ENCODE data around the gene TNNI2. TPM values are rescaled to one million over a fixed set of nuclear protein-coding genes. Genes with fewer than 3 reads are reported as not detected.

TNNI2 gene
- polyA plus RNA-seq, 1 of the 3 experiments (the other 2 are of a cell fraction), result not detected

DNA sequence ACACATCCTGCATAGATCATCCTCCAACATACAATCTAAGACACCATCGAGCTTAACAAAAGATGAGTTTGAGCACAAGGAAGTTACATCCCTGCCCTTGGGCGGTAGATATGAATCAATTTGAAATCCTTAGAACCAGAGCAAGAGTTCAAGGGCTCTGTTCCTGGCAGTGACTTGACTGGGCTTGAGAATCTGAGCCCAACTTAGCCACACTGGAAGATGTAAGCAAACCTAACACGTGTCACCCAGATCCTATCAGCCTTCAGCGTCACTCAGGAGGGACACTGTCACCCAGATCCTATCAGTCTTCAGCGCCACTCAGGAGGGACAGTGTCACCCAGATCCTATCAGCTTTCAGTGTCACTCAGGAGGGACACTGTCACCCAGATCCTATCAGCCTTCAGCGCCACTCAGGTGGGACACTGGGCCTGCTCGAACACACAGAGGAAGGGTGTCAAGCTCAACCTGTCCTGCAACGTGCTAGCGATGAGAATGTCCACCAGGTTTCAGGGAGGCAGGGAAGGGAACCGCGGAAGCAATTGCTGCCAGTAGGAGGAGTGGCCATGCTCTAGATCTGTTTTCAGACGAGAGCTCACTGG is 42.3 kb upstream of the TNNI2 start (continued):
- TF ChIP-seq, protein P1, sequence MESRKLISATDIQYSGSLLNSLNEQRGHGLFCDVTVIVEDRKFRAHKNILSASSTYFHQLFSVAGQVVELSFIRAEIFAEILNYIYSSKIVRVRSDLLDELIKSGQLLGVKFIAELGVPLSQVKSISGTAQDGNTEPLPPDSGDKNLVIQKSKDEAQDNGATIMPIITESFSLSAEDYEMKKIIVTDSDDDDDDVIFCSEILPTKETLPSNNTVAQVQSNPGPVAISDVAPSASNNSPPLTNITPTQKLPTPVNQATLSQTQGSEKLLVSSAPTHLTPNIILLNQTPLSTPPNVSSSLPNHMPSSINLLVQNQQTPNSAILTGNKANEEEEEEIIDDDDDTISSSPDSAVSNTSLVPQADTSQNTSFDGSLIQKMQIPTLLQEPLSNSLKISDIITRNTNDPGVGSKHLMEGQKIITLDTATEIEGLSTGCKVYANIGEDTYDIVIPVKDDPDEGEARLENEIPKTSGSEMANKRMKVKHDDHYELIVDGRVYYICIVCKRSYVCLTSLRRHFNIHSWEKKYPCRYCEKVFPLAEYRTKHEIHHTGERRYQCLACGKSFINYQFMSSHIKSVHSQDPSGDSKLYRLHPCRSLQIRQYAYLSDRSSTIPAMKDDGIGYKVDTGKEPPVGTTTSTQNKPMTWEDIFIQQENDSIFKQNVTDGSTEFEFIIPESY (IDR thresholded peaks at IDR 0.05; ENCODE audit: borderline replicate concordance, low read depth), result no peak
- no peak for TF ChIP-seq EZH2phosphoT487 (IDR thresholded peaks at IDR 0.05; ENCODE audit: borderline replicate concordance, low read depth)

DNA sequence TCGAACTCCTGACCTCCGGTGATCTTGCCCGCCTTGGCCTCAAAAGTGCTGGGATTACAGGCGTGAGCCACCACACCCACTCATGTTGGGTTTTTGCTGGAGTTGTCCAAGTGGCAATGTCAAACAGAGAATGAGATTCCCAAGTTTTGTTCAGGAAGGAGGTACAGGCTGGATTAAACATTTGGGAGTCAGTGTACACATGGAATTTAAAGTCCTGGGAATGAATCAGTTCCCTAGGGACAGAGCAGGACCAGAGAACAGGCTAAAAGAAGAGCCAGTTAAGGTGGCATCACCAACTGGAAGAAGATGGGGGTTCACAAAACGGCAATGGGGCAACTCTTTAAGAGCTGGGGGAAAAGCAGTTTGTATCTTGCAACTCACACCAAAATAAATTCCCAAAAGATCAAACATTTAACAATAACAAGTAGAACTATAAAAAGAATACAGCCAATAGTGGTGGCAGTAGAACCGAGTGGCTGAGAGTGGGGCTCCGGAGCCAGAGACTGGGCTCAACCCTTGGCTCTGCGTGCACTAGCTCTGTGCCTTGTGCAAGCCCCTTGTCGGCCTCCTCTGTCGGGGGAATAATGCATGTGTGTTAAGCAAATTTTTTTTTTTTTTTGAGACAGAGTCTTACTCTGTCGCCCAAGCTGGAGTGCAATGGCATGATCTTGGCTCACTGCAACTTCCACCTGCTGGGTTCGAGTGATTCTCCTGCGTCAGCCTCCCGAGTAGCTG is 41.2 kb upstream of the TNNI2 start:
- Histone ChIP-seq H3K4me1 (ENCODE audit: control insufficient read depth in 1 of 2, insufficient read depth in 2 of 2, low read depth in 1 of 2, low read length in 1 of 2) (peaks cover 0 to 4% of the 10 kb centered on the region in 2 experiments; a peak in 1 of 4 replicates), H3K9me2 (no peaks in the 10 kb centered on the region), H3K27ac (ENCODE audit: low read depth in 2 of 2, low read length in 1 of 2) (no peak overlapping the region), H3K4me2 (no peak overlapping the region), H4K20me1 (ENCODE audit: insufficient read depth) (no peaks in the 10 kb centered on the region), H2AFZ (ENCODE audit: low read depth) (no peak overlapping the region), H3K27me3 (ENCODE audit: insufficient read depth) (peaks cover 9% of the 10 kb centered on the region; the same call in 1 of the 2 replicates), H3K9ac (no peak overlapping the region), H3K9me3 (no peaks in the 10 kb centered on the region), H3K36me3 (replicated peaks in 1 of 2; ENCODE audit: control insufficient read depth in 1 of 2, insufficient read depth in 2 of 2, low read length in 1 of 2) (no peaks in the 10 kb centered on the region), H3K79me2 (ENCODE audit: insufficient read depth) (no peaks in the 10 kb centered on the region), H3K4me3 (ENCODE audit: low read depth in 2 of 2, low read length in 1 of 2) (no peak overlapping the region), H3F3A (replicated peaks; ENCODE audit: insufficient read depth) (peaks cover 3% of the 10 kb centered on the region)
- POLR2A ChIA-PET, result no interaction called here
- WGBS (ENCODE audit: low lambda C conversion rate), result 72% methylated on average over 14 of the region's 14 CpGs
- DNase-seq, result no peak
- CTCF ChIA-PET, result interaction anchor here (1.0 to 2.3 kb wide), 4 partner anchors 27 to 145 kb away, joined by 3 to 9 read pairs (median 6); no protein-coding TSS in a partner anchor
- no peak for TF ChIP-seq JUND (IDR thresholded peaks at IDR 0.05)
- TF ChIP-seq TCF12 (IDR thresholded peaks at IDR 0.05), result no peak
- no peak for TF ChIP-seq FOXM1 (IDR thresholded peaks at IDR 0.05; ENCODE audit: low read depth)
- TF ChIP-seq RXRA (IDR thresholded peaks at IDR 0.05; ENCODE audit: borderline replicate concordance, low read depth), result no peak
- no peak for TF ChIP-seq MXI1 (IDR thresholded peaks at IDR 0.05; ENCODE audit: low read depth, low read length)
- no peak for TF ChIP-seq EZH2phosphoT487 (IDR thresholded peaks at IDR 0.05; ENCODE audit: borderline replicate concordance, low read depth)
- no peak for TF ChIP-seq ELF1 (IDR thresholded peaks at IDR 0.05)
- TF ChIP-seq NRF1 (IDR thresholded peaks at IDR 0.05; ENCODE audit: low read depth, low read length), result no peak
- no peak for TF ChIP-seq RFX5 (IDR thresholded peaks at IDR 0.05; ENCODE audit: low read length)
- TF ChIP-seq, protein P2, sequence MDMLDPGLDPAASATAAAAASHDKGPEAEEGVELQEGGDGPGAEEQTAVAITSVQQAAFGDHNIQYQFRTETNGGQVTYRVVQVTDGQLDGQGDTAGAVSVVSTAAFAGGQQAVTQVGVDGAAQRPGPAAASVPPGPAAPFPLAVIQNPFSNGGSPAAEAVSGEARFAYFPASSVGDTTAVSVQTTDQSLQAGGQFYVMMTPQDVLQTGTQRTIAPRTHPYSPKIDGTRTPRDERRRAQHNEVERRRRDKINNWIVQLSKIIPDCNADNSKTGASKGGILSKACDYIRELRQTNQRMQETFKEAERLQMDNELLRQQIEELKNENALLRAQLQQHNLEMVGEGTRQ (IDR thresholded peaks at IDR 0.05; ENCODE audit: borderline replicate concordance, low read depth, low read length), result no peak
- no peak for TF ChIP-seq YY1 (IDR thresholded peaks at IDR 0.05; ENCODE audit: low read depth)

All from SK-N-SH (cell line).